RPMI7951 (cell line): ENCODE measurements around the gene SLCO2A1. TPM values are rescaled to one million over a fixed set of nuclear protein-coding genes. Genes with fewer than 3 reads are reported as not detected.
"Not testable (repeated sequence)": the region's sequence is repeated elsewhere in the genome, so short reads cannot be mapped to it uniquely, and the experiment has no call there.

Experiments
- DNase-seq: peaks from one replicate; pipeline ENCODE4 v3.0.0-alpha.2; 2012; ENCODE audit warnings: low read depth
- total RNA-seq: library from RNA; depleted of rRNA; stranded (reverse); fragments of >200 nt; shearing (Covaris generic); gene quantifications from 2 replicates; pipeline ENCODE4 v1.2.3, GENCODE V29; 2014; rRNA removed

SLCO2A1 gene
- total RNA-seq: 0.39 and 0.48 TPM in 2 replicates

DNA sequence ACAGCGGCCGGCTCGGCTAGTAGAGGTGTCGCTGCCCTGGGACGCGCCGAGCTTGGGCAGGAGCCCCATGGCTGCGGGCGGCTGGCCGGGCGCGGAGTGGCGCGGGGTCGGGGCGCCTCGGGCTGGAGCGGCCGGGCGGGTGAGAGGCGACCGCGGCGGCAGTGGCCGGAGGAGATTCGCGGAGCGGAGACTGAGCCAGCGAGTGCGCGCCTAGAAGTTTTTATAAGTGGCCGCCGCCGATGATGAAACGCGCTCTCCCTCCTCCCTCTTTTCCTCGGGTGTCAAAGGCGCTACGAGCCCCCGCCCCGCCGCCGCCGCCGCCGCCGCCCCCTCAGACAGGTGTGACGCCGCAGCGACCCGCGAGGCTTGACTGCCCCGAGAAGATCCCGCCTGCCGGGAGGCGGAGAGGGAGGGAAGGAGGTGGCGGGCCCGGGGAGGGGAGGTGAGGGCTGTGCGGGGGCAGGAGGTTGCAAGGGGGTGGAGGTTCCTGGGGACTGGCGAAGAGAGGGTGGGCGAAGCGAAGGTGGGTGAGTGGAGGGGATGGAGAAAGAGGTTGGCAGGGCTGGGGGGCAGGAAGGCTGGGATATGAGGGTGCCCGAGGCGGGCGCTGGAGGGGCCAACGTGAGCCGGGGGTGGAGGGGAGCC, at the start of gene SLCO2A1:
SLCO2A1 (minus strand) TSS at position 192 of the 645 bp plus-strand sequence; CDS start at position 69, 123 bp downstream.
- DNase-seq: peak; percentile 34

DNA sequence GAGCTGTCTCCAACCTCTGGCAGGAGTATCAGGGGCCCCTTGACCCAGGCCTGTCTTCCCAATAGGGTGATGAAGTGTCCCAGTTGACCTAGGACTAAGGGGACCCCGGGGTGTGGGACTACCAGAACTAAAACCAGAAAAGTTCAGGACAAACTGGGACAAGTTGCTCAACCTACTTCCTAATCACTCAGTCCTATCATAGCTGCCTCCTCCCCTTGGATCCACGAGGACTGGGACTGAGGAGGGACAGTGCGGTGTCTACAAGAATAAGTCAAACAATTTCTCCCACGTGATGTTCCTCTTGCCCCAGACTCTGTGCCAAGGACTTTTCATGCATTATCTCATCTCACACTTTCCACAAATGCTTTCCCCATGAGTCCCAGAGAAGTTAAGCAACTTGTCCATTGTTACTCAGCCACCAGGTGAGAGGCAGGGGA, 49.4 kb upstream of the SLCO2A1 start:
- no peak for DNase-seq

DNA sequence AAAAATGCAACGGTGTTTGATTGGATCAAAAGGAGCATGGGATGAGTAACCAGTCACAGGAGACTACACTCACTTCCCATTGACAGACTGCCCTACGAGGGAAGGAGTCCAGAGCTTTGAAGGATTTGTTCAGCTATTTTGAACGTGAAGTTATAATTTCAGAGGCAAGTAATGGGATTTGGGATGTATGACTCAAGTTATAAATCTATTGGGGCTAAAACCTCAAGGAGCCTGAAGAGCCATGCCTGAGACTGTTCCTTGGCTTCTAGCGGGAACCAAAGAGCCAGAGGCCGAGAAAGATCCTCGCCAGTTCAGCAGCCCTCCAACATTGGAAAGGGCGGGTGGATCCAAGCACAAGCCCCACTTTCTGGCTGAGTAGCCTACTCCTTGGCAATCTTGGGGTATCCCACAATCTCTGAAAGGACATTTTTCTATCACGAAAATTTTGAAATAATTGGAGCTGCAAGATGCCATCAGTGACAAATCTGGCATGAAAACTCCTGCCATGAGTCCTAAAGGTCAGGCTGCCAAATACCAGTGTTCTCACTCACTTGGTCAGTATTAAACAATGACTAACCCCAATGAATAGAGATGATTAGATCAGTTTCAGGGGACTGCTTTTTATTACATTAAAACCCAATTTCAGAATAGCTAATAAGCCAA, 48.6 kb upstream of the SLCO2A1 start:
- DNase-seq: no peak

DNA sequence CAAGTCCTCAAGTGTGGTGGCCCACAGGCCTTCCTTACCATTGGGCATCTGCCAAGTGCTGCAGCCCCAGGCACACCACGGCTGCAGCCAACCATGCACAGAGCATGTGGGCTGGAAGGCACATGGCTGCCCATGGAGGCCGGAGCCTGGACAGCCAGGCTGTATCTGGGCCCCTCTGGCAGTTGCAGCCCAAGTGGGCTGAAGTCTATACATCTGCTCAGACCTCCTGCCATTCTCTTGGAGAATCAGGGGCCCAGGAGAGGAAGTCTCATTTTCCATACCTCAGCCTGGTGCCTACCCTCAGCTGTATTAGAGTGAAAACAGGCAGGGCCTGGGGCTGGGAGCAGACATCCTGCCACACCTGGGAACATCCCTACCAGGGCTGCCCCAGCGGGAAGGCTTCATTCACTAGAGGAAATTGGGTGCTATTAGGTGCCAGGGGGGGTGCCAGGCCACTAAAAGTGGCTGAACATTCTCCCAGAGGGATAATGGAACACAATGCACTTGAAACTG, 48.0 kb upstream of the SLCO2A1 start:
- peak; percentile 70 for DNase-seq

DNA sequence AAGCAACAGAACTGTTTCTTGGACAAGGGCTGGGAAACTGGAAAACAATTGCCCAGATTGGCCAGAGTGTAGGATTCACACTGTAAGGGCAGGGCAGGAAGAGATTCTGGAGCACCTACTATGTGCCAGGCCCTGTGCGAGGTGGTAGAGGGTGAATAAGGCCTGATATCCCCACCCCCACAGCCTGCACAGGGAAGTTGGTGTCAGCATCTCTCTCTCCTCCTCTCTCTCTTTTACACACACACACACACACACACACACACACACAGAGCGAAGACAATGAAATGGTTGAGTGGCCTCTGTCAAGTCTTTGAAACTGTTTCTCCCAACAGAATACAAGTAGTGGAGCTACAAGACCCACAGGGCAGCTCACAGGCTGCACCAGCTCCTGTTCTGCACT, 47.1 kb upstream of the SLCO2A1 start:
- DNase-seq: no peak

DNA sequence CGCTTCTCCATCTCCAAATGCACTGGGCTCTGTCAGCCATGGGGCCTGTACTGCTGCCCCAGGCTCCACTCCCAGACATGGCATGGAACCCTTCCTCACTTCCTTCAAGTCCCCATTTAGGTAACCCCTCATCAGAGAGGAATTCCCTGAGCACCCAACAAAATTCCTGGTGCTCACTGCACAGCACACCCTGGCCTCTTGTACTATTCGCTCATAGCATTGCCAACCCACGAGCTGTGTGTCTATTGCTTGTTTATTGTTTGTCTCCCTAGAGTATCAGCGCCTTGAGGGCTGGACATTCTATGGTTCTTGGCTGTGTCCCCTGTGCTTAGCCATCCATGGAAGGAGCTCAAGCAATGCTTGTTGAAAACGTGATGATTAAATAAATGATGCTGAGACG, 46.1 kb upstream of the SLCO2A1 start:
- DNase-seq: no peak

DNA sequence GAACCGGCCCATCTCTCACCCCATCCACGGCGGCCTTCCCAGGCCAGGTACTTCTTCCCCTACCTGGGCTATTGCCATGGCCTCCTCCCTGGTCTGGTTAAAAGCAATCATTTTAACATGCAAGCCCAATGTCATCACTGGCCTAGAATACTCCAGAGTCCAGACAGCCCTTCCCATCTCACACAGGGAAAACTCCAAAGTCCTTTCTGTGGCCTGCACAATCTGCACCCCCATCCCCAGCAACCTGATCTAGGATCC, 45.8 kb upstream of the SLCO2A1 start:
- no peak for DNase-seq

DNA sequence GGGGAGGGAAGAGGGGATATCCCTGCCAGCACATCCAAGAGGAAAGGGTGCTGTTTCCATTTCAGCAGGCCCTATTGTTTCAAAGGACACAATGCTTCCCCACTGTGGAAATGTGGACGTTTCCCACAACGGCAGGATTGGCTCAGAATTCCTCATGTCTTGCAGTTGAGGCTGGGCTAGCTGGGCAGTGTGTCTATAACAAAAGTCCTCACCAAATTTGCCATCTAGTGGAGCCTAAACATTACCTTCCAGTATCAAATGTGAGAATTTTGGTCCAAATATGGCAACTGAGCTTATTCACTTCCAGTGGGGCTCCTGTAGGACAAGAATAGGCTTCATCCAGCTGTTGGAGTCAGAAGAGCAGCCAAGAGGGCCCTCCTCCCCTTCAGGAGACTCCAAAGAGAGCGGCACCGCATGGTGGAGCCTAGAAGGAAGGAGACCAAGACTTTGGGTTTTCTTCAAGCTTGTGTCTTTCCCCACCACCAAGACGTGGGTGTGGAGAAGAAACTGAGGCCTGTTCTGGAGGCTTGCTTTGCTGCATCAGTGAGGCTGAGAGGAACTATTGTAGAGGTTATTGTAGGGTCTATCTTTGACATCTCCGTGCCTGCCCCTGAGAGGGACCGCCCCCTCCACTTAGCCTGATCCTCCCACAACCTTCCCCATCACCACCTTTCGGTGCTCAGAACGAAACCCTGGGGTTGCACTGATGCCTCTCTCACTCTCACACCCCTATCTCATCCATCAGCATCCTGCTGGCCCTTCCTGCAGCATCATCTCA, 45.3 kb upstream of the SLCO2A1 start:
- DNase-seq: no peak

DNA sequence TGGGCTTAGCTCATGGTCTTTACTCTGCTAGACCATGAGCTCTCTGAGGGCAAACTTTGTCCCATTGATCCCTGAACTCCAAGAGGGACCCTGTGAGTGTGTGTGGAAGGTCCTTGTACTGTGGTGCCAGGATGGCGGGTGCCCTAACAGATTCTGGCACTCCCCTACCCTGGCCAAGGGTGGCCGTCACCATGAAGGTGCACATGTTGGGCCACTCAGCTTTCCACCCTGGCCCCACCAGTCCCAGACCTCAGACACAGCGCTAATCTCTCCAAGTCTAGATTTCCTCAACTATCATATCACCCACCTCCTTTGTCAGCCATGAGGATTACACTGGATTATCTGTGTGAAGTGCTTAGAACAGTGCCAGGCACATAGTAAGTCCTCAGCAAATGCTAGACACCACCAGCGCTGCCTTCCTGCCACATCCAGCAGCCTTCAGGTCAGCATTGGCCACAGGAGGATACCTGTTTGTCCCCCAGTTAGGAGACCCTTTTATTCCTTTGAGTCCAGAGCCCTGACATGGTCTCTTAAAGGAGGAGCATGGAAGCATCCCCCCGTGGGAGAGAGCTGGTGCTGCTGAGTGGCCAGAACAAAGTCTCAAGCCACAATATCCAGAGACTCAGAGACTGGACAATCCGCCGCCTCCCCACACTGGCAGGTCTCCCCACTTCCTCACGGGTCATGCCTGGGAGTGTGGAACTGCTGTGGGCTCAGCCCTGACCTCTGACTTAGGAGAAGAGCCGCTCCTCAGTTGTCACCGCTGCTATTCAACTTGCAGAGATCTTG, 44.5 kb upstream of the SLCO2A1 start:
- DNase-seq: no peak

DNA sequence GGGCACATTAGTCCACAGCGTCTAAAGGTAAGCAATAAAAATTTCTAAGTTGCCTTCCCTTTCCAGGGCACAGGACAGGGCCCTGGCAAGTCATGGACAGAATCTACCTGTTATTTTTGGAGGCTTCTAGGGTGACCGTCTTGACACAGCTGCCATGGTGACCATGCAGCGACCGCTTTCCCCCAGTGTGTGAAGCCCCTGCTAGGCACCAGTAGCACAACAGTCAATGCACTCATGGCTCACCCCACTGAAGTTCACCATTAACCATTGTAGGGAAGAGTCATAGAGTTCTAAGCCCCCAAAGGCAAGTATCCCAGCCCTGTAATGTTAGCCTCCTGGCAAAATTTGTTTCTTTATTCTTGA, 43.8 kb upstream of the SLCO2A1 start:
- DNase-seq: no peak

DNA sequence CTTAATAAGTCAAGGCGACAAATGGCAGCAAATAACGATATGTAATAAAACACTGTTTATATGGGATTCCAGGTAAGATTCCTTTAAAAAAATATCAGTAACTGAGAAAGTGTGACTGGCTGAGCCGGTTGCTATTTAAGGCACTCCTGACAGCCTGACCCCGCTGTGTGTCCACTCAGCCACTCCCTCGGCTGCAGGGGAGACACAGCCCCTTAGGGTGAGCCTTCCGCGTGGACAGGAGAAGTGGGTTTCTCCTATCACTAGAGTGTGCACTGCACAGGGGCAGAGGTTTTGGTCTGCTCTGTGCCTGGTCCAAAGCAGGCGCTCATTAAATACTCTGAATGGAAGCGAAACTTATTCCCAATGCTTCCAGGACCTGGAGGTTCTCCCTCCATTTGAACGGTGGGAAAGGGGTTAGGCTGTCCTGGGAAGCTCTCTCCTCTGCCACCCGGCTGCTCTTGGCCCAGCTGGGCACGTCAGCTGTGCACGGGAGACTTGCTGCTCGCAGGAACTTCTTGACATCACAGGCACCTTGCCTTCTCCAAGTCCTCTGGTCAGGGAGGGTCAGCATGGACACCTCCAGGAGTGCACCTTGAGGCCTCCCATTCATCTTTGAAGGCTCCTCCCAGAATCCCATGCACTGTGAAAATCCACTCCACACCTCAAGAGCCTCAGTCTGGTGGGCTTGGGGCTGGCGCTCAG, 43.3 kb upstream of the SLCO2A1 start:
- no peak for DNase-seq

DNA sequence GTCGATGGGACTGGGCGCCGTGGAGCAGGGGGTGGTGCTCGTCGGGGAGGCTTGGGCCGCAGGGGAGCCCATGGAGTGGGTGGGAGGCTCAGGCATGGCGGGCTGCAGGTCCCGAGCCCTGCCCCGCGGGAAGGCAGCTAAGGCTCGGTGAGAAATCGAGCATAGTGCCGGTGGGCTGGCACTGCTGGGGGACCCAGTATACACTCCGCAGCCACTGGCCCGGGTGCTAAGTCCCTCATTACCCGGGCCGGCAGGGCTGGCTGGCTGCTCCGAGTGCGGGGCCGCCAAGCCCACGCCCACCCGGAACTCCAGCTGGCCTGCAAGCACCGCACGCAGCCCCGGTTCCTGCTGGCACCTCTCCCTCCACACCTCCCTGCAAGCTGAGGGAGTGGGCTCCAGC, 40.6 kb upstream of the SLCO2A1 start:
- DNase-seq: not testable (repeated sequence)

DNA sequence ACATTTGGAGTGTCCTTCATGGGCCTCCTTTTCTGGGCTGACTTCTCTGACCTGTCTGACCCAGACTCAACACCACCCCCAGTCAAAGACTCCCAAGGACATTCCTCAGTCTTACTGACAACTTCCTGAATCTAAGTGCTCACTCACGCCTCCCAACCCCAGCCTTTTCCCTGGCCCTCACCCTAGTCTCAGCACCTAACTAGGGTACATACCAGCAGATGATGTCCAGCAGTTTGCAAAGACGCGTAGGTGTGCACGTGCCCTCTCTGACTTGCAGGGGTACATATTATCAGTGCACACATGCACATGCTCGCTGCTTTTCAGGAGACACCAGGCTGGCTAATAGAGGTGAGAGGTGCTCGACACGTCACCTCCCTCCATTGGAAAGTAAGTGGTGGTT, 38.7 kb upstream of the SLCO2A1 start:
- no peak for DNase-seq

DNA sequence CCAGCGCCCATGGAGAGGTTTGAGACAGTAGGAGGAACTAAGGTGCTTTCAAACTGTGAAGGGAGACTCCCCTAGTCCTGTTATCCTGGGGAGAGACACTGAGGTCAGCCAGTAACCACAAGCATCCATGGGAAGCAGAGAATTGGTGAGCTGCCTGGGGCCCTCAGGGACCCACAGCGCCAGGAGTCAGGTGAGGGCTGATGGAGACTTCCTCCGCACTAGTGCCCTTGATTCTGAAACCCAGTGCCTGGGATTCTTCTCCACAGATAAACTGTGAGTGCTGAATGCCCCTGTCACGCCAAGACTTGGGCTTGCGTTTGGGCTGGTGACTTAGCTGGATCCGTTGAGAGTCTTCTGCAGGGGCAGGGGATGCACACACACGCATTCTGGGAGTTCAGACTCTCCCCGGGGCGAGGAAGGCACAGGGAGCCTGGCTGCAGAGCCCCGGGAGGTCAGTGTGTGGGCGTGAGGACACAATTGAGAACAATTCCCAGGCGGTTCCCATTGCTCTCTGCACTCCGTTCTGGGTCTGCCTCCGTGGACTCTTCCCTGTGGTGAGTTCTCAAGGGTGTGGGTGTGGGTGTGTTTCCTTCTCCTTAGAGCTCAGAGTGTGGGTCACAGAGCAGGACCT, 37.9 kb upstream of the SLCO2A1 start:
- no peak for DNase-seq

DNA sequence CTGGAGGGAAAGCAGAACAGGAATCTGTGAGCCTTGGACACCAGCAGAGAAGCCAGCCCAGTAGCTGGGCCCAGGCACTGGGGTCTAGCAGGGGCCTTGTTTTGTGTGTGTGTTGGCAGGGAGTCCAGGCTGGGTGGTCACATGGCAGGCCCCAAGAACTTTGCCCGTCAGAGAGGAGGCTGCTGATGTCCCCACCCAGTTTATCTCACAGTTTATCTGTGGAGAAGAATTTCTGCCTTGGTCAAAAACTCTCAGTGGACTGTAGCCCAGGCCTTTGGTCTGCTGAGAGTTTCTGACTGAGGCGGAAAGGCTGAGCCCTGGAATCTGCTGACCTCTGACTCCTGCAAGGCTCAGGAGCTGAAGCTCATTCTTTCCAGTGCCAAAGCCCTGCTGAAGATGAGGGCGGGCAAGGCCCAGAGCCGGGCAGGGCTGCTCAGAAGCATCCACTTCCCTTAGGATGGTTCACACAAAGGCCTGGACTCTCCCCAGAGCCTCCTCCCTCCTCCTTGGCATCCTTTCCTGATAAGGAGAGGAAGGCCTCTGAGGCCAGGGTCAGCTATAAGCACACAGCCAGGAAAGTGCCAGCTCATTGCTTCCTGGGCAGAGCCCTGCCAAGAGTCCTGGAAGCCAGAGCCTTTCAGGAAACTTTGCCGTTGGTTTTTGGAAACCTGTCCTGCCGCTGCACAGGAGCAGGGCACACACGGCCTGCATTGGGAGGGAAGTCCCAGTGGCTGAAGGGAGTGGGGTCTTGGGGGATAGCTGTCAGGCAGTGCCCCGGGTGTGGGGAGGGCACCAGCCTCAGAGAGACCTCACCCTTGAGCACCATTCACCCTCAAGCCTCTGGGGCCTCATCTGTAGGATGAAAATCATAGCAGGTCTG, 37.2 kb upstream of the SLCO2A1 start:
- DNase-seq: no peak

DNA sequence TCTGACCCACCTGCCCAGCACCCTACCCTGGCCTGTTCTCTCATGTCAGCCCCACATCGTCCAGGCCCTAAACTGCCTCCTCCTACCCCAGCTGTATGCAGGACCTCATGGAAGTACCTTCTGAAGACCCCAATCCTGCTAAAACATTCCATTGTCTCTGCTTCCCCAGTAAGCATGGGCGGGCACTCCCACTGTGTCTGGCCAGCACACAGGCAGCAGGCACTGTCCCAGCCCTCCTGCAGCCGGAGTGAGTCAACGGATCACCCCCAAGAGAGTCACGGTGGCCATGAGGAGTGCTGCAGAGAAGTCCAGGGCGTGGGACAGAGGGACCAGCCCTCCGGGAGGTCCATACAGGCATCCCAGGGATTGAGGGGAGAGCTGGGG, 36.4 kb upstream of the SLCO2A1 start:
- DNase-seq: no peak

DNA sequence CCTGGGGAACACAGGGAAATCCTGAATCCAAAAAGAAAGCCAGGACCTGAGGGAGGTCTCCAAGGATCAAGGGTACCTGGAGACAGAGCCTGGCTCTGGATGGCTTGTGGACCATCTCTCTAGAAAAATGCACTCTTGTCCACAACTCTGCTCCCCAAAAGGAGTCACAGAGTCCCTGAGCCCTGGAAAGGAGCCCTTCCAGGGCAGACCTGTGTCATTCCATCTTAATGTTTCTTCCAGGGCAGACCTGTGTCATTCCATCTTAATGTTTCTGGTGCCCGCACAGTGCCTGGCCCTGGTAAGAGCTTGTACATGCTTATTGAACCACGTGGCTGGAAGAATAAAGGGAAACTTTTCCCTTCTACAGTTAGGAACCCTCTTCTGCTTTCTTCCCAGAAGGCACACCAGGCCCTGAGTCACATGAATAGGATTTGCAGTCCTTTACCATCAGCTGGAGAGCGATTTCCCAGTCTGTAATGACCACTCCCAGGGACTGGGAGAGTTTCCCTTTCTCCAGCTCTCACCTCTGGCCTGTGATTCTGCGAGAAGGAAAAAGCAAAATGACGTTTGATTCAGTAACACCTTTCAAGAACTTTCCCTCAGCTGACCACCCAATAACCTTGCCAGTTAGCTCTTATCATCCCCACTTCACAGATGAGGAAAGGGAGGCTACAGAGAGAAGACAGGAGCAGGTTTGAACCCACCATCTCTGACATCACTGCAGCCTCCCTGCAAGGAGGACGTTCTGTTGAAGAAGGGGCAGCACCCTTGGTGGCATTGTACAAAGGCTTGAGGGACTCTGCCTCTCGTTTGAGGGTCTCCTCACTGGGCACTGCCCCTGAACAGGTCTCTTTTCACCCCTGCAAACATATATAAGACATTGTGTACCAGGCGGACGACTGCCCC, 35.8 kb upstream of the SLCO2A1 start:
- DNase-seq: no peak

DNA sequence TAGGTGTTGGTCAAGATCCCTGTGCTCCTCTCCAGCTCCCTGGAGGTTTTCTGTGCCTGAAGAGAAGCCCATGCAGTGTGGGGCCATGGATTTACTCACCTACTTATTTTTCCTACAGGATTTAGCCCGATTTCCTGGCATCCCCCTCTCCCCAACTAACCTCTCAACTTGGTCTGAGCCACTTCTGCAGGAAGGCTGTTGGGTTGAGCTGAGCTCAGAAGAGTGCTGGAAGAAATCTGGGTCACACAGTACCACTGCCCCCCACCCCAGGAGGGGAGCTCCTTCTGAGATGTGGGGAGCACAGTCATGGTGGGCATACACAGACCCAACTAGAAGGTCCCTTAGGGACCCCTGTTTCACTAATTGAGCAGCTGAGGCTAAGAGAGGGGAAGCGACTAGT, 34.4 kb upstream of the SLCO2A1 start:
- DNase-seq: no peak

DNA sequence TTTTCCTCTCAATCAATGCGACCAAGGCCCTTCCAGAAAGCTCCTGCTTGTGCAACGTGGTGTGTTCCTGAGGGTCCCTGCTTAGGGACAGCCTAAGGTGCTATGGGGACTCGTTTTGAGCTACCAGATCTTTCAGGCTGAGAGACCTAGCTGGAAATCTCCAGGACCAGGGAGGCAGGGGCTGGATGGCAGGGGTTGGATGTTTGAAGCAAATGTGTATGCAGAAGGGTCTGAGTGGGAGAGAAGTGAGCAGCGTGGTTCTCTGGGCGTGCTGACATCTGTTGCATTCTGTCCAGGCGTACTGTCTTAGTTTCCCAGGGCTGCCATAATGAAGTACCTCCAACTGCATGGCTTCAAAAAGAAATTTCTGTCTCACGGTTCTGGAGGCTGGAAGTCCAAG, 31.7 kb upstream of the SLCO2A1 start:
- no peak for DNase-seq
